OCI-LY1 (cell line): ENCODE data around the gene P2RY6.

Experiments
- H2AFZ ChIP-seq: fragments of 200-600 bp; sonication (generic), shearing (Covaris generic); 2 replicates; pipeline ENCODE4 v1.6.0; 2014; ENCODE audit warnings: antibody characterized with exemption, mild to moderate bottlenecking, low read length
- H3F3A ChIP-seq: fragments of 200-600 bp; sonication (generic), shearing (Covaris generic); 2 replicates; pipeline ENCODE4 v1.6.0; 2014; ENCODE audit warnings: mild to moderate bottlenecking, antibody characterized with exemption, low read length, moderate library complexity; ENCODE audit not compliant: insufficient read depth
- H3K27ac ChIP-seq: fragments of 200-600 bp; sonication (generic); 2 replicates; pipeline ENCODE4 v1.5.1; 2014; ENCODE audit warnings: low read length, mixed run types, mild to moderate bottlenecking, low read depth; ENCODE audit not compliant: poor library complexity, severe bottlenecking
- H3K27me3 ChIP-seq: fragments of 200-600 bp; sonication (generic); 2 replicates; pipeline ENCODE4 v1.6.0; 2014; ENCODE audit warnings: antibody characterized with exemption, mild to moderate bottlenecking, low read length, moderate library complexity; ENCODE audit not compliant: insufficient read depth
- H3K36me3 ChIP-seq: fragments of 200-600 bp; sonication (generic); 2 replicates; pipeline ENCODE4 v1.6.1; 2014; ENCODE audit warnings: mild to moderate bottlenecking, antibody characterized with exemption, low read length, moderate library complexity, mixed read lengths; ENCODE audit not compliant: insufficient read depth
- H3K4me1 ChIP-seq: fragments of 200-600 bp; sonication (generic); 2 replicates; pipeline ENCODE4 v1.5.1; 2014; ENCODE audit warnings: mild to moderate bottlenecking, low read length, moderate library complexity; ENCODE audit not compliant: insufficient read depth, severe bottlenecking
- H3K4me2 ChIP-seq: fragments of 200-600 bp; sonication (generic), shearing (Covaris generic); 2 replicates; pipeline ENCODE4 v1.6.1; 2014; ENCODE audit warnings: low read length
- H3K4me3 ChIP-seq: fragments of 200-600 bp; sonication (generic); 2 replicates; pipeline ENCODE4 v1.5.1; 2014; ENCODE audit warnings: low read length, low read depth, mild to moderate bottlenecking, mixed read lengths; ENCODE audit not compliant: poor library complexity, severe bottlenecking
- H3K79me2 ChIP-seq: fragments of 200-600 bp; shearing (Covaris generic); 2 replicates; pipeline ENCODE4 v1.6.1; 2016; ENCODE audit warnings: mixed run types, low read length, mixed read lengths; ENCODE audit not compliant: insufficient read depth
- H3K9ac ChIP-seq: fragments of 200-600 bp; sonication (generic), shearing (Covaris generic); 2 replicates; pipeline ENCODE4 v1.6.1; 2014; ENCODE audit warnings: mild to moderate bottlenecking, low read length, mixed read lengths
- H3K9me2 ChIP-seq: fragments of 200-600 bp; sonication (generic), shearing (Covaris generic); 2 replicates; pipeline ENCODE4 v1.6.1; 2014; ENCODE audit warnings: low read depth, mild to moderate bottlenecking, low read length, mixed read lengths
- H3K9me3 ChIP-seq: fragments of 200-600 bp; shearing (Covaris generic); 2 replicates; pipeline ENCODE4 v1.6.1; 2014; ENCODE audit warnings: low read length, mixed read lengths
- H4K20me1 ChIP-seq: fragments of 200-600 bp; sonication (generic), shearing (Covaris generic); 2 replicates; pipeline ENCODE4 v1.6.0; 2016; ENCODE audit warnings: mild to moderate bottlenecking, low read length; ENCODE audit not compliant: insufficient read depth
- CTCF ChIP-seq: fragments of 200-600 bp; sonication (generic), shearing (Covaris generic); IDR thresholded peaks from 2 replicates; pipeline ENCODE4 v1.5.1; 2017; ENCODE audit warnings: mild to moderate bottlenecking, antibody characterized with exemption, low read length, moderate library complexity, mixed read lengths
- EZH2 ChIP-seq: fragments of 200-600 bp; sonication (generic), shearing (Covaris generic); IDR thresholded peaks from 2 replicates; pipeline ENCODE4 v1.8.0; 2017; ENCODE audit warnings: borderline replicate concordance, mixed run types, mild to moderate bottlenecking, antibody characterized with exemption, low read length, moderate library complexity, mixed read lengths

P2RY6 gene

GRCh38 chr11:73312851-73313327 is 40.8 kb downstream of the P2RY6 start:
- H3F3A ChIP-seq: no peaks in the 10 kb centered on the region
- no peaks in the 10 kb centered on the region for H3K36me3 ChIP-seq
- no peaks in the 10 kb centered on the region for H3K9me2 ChIP-seq
- peaks cover 8% of the 10 kb centered on the region for H3K4me1 ChIP-seq
- no peak overlapping the region for H3K4me2 ChIP-seq
- no peak for TF ChIP-seq CTCF
- no peak for TF ChIP-seq EZH2
- H3K9ac ChIP-seq: no peak overlapping the region
- no peaks in the 10 kb centered on the region for H3K27me3 ChIP-seq
- H2AFZ ChIP-seq: no peak overlapping the region
- H3K27ac ChIP-seq: no peak overlapping the region
- H4K20me1 ChIP-seq: no peaks in the 10 kb centered on the region
- no peaks in the 10 kb centered on the region for H3K79me2 ChIP-seq
- H3K9me3 ChIP-seq: no peaks in the 10 kb centered on the region
- H3K4me3 ChIP-seq: no peak overlapping the region

- Histone ChIP-seq H3K27ac (no peak overlapping the region), H3K4me1 (peaks cover under 1% of the 10 kb centered on the region), H3K9me2 (no peaks in the 10 kb centered on the region), H4K20me1 (no peaks in the 10 kb centered on the region), H3K36me3 (no peaks in the 10 kb centered on the region), H3K4me2 (no peak overlapping the region), H3F3A (no peaks in the 10 kb centered on the region), H3K4me3 (no peak overlapping the region), H2AFZ (no peak overlapping the region), H3K79me2 (no peaks in the 10 kb centered on the region), H3K9me3 (no peaks in the 10 kb centered on the region), H3K9ac (no peak overlapping the region), H3K27me3 (no peaks in the 10 kb centered on the region)
- TF ChIP-seq EZH2 (no peak), CTCF (no peak)
These were observed 41.5 kb downstream of the P2RY6 start for GRCh38 chr11:73313652-73314051.

- no peak overlapping the region for H3K27ac ChIP-seq
- no peak for TF ChIP-seq CTCF
- no peak for TF ChIP-seq EZH2
- no peak overlapping the region for H3K4me3 ChIP-seq
These were observed 42.2 kb downstream of the P2RY6 start for GRCh38 chr11:73314117-73314961.

More at GRCh38 chr11:73314117-73314961, 42.2 kb downstream of the P2RY6 start:
- no peaks in the 10 kb centered on the region for H3K27me3 ChIP-seq
- no peaks in the 10 kb centered on the region for H3K36me3 ChIP-seq
- no peak overlapping the region for H3K4me2 ChIP-seq
- no peaks in the 10 kb centered on the region for H4K20me1 ChIP-seq
- no peaks in the 10 kb centered on the region for H3K9me3 ChIP-seq
- H3K4me1 ChIP-seq: no peaks in the 10 kb centered on the region
- H3F3A ChIP-seq: no peaks in the 10 kb centered on the region
- no peak overlapping the region for H3K9ac ChIP-seq
- no peaks in the 10 kb centered on the region for H3K79me2 ChIP-seq
- H2AFZ ChIP-seq: no peak overlapping the region
- H3K9me2 ChIP-seq: no peaks in the 10 kb centered on the region
